Measurements from ENCODE around the gene FHOD3. TPM values are rescaled to one million over a fixed set of nuclear protein-coding genes. Genes with fewer than 3 reads are reported as not detected.

Gene FHOD3
- total RNA-seq, 4 donors from 2014 or later: 3.5 to 40.0 (median 14.5) TPM

- intact Hi-C loops (cut with DNase I; ENCODE audit: low total_unique reads) (no loop called here), in situ Hi-C loops (cut with MboI; ENCODE audit: low pct_ligation_motif_present in 1 of 4, low pct_unique_long_range_greater_than_20kb in 1 of 4, low sequenced_read_pairs in 3 of 4) (no loop called here)
- H3K9me3 ChIP-seq: no peaks in the 10 kb centered on the region
- H3K36me3 ChIP-seq: no peaks in the 10 kb centered on the region
- H3K4me1 ChIP-seq: no peaks in the 10 kb centered on the region
- DNase-seq: no peak
- TF ChIP-seq EP300 (IDR thresholded peaks at IDR 0.05; ENCODE audit: low read depth) (no peak), POLR2A (IDR thresholded peaks at IDR 0.05) (no peak), POLR2AphosphoS5 (IDR thresholded peaks at IDR 0.05) (no peak), CTCF (IDR thresholded peaks at IDR 0.05) (no peak)
- H3K4me3 ChIP-seq: no peak overlapping the region
- H3K27me3 ChIP-seq: no peaks in the 10 kb centered on the region
- no peak overlapping the region for H3K27ac ChIP-seq
- 90% methylated on average over 18 of the region's 19 CpGs; no CpG with 5 or more reads in 1 of the 2 donors for WGBS, 2 donors (ENCODE audit: low coverage in 1 of 2)
Measured at GRCh38 chr18:36625386-36625785, 327.9 kb downstream of the FHOD3 start.

DNA sequence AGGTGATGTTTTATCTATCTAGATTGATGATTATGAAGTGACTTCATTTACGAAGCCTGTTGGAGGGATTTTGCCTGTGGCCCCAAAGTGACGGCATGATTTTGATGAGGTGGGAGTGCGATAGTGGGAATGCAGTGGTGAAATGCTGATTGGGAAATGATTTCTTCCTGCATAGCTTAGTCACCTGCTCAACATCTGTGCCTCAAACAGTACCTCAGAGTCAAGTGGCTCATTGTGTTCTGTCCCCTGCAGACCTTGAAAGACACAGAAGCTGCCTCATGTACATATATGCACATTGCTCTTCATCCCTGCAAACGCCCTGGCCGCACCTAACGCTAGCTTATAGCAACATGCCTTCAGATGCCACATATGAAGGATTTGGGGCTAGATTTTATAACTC lies 330.1 kb downstream of the FHOD3 start:
- Histone ChIP-seq H3K4me3 (no peak overlapping the region), H3K9me3 (no peaks in the 10 kb centered on the region), H3K36me3 (no peaks in the 10 kb centered on the region), H3K27me3 (no peaks in the 10 kb centered on the region), H3K4me1 (no peaks in the 10 kb centered on the region), H3K27ac (peak overlapping the region in 1 of 4 donors; percentile 34)
- intact Hi-C loops (cut with DNase I; ENCODE audit: low total_unique reads) (no loop called here), in situ Hi-C loops (cut with MboI; ENCODE audit: low pct_ligation_motif_present in 1 of 4, low pct_unique_long_range_greater_than_20kb in 1 of 4, low sequenced_read_pairs in 3 of 4) (no loop called here)
- DNase-seq: no peak
- TF ChIP-seq POLR2A (IDR thresholded peaks at IDR 0.05): no peak
- TF ChIP-seq EP300 (IDR thresholded peaks at IDR 0.05; ENCODE audit: low read depth): no peak
- WGBS, 2 donors (ENCODE audit: low coverage in 1 of 2): 90 to 96% methylated on average over 6 of the region's 6 CpGs

GRCh38 chr18:36628435-36629137 lies 331.1 kb downstream of the FHOD3 start:
- H3K4me3 ChIP-seq: no peak overlapping the region
- 33 to 41% methylated on average over 2 of the region's 2 CpGs for WGBS, 2 donors (ENCODE audit: low coverage in 1 of 2)
- DNase-seq: no peak
- no peaks in the 10 kb centered on the region for H3K9me3 ChIP-seq
- H3K4me1 ChIP-seq: no peaks in the 10 kb centered on the region
- no peak for TF ChIP-seq CTCF (IDR thresholded peaks at IDR 0.05)
- TF ChIP-seq POLR2A (IDR thresholded peaks at IDR 0.05): no peak
- TF ChIP-seq POLR2AphosphoS5 (IDR thresholded peaks at IDR 0.05): no peak
- no peak for TF ChIP-seq EP300 (IDR thresholded peaks at IDR 0.05; ENCODE audit: low read depth)
- intact Hi-C loops (cut with DNase I; ENCODE audit: low total_unique reads) (no loop called here), in situ Hi-C loops (cut with MboI; ENCODE audit: low pct_ligation_motif_present in 1 of 4, low pct_unique_long_range_greater_than_20kb in 1 of 4, low sequenced_read_pairs in 3 of 4) (no loop called here)
- no peaks in the 10 kb centered on the region for H3K27me3 ChIP-seq
- H3K36me3 ChIP-seq: no peaks in the 10 kb centered on the region
- H3K27ac ChIP-seq: peak overlapping the region; percentile 29 to 37 (median 34)

- Histone ChIP-seq H3K36me3 (no peaks in the 10 kb centered on the region), H3K27me3 (no peaks in the 10 kb centered on the region), H3K4me3 (no peak overlapping the region), H3K9me3 (no peaks in the 10 kb centered on the region), H3K4me1 (no peaks in the 10 kb centered on the region), H3K27ac (peak overlapping the region; percentile 19 to 37 (median 32))
- DNase-seq: no peak
- in situ Hi-C loops (cut with MboI; ENCODE audit: low pct_ligation_motif_present in 1 of 4, low pct_unique_long_range_greater_than_20kb in 1 of 4, low sequenced_read_pairs in 3 of 4) (no loop called here), intact Hi-C loops (cut with DNase I; ENCODE audit: low total_unique reads) (no loop called here)
- no peak for TF ChIP-seq POLR2AphosphoS5 (IDR thresholded peaks at IDR 0.05)
- no peak for TF ChIP-seq EP300 (IDR thresholded peaks at IDR 0.05; ENCODE audit: low read depth)
- TF ChIP-seq CTCF (IDR thresholded peaks at IDR 0.05): no peak
- no peak for TF ChIP-seq POLR2A (IDR thresholded peaks at IDR 0.05)
- WGBS, 2 donors (ENCODE audit: low coverage in 1 of 2): 61 to 69% methylated on average over 3 to 4 of the region's 4 CpGs
Measured at GRCh38 chr18:36629138-36629530, 331.6 kb downstream of the FHOD3 start.

- Histone ChIP-seq H3K27me3 (no peaks in the 10 kb centered on the region), H3K36me3 (no peaks in the 10 kb centered on the region), H3K27ac (no peak overlapping the region), H3K4me3 (no peak overlapping the region), H3K9me3 (no peaks in the 10 kb centered on the region), H3K4me1 (no peaks in the 10 kb centered on the region)
- in situ Hi-C loops (cut with MboI; ENCODE audit: low pct_ligation_motif_present in 1 of 4, low pct_unique_long_range_greater_than_20kb in 1 of 4, low sequenced_read_pairs in 3 of 4): no loop called here
- WGBS, 2 donors (ENCODE audit: low coverage in 1 of 2): 63 to 81% methylated on average over 1 to 4 of the region's 4 CpGs
- TF ChIP-seq EP300 (IDR thresholded peaks at IDR 0.05; ENCODE audit: low read depth) (no peak), POLR2AphosphoS5 (IDR thresholded peaks at IDR 0.05) (no peak), CTCF (IDR thresholded peaks at IDR 0.05) (no peak), POLR2A (IDR thresholded peaks at IDR 0.05) (no peak)
- intact Hi-C loops (cut with DNase I; ENCODE audit: low total_unique reads): no loop called here
- no peak for DNase-seq
Measured at GRCh38 chr18:36629836-36630235, 332.3 kb downstream of the FHOD3 start.
